ENCODE measurements around the gene SLC22A8.

DNA sequence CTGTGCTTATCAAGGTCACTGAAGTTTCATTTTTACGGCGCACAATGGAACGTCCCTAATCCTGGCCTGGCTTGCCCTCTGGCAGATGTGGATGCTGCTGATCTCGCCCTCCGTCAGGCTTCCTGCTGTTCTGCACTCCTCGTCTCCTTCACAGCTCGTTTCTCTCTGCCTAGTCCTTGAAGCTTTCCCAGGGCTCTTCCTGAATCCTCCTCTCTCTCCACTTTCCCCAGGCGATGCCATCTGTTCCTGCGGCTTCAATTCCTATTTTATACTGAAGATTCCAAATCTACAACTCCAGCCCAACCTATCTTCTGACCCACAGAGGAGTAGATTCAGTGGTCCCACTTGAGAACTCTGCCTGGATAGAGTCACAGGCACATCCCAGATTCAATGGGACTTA, 14.2 kb downstream of the SLC22A8 start:
- TF ChIP-seq HDGF (IDR thresholded peaks at IDR 0.05; ENCODE audit: borderline replicate concordance) (no peak), ELF4 (IDR thresholded peaks at IDR 0.05) (no peak), FOXM1 (IDR thresholded peaks at IDR 0.05; ENCODE audit: borderline replicate concordance) (no peak), SUZ12 (IDR thresholded peaks at IDR 0.05) (no peak), FOXA1 (IDR thresholded peaks at IDR 0.05) (no peak)

All from HEK293T (cell line).